H1 (cell line): ENCODE results near the gene SEMA4D. TPM values are rescaled to one million over a fixed set of nuclear protein-coding genes. Genes with fewer than 3 reads are reported as not detected.

Source experiments
- CEBPB ChIP-seq: IDR thresholded peaks from 2 replicates; pipeline ENCODE4 v1.6.1; 2012; ENCODE audit warnings: low read depth, low read length
- CHD7 ChIP-seq: fragments of 300-600 bp; sonication (generic); IDR thresholded peaks from 2 replicates; pipeline ENCODE4 v1.7.1; 2012; ENCODE audit warnings: low read length, moderate library complexity, mild to moderate bottlenecking, inconsistent platforms; ENCODE audit not compliant: insufficient replicate concordance
- CTCF ChIP-seq, 3 experiments: IDR thresholded peaks; 1 replicate in 2 of 3; 2 replicates in 1 of 3; pipeline versions ENCODE4 v1.5.1 to v1.6.1; 2011; ENCODE audit warnings: low read length in 3 of 3, mild to moderate bottlenecking in 3 of 3, inconsistent platforms in 2 of 3, low read depth in 1 of 3, moderate library complexity in 1 of 3; ENCODE audit not compliant: insufficient read depth in 1 of 3; ENCODE audit errors: control extremely low read depth in 1 of 3
- FOSL1 ChIP-seq: IDR thresholded peaks from 2 replicates; pipeline ENCODE4 v1.6.1; 2011; ENCODE audit warnings: mild to moderate bottlenecking, low read depth, low read length, moderate library complexity; ENCODE audit not compliant: insufficient read depth
- GTF2F1 ChIP-seq: IDR thresholded peaks from 2 replicates; pipeline ENCODE4 v1.6.1; 2012; ENCODE audit warnings: low read depth, low read length, improper control_type of control experiment, borderline replicate concordance
- HDAC2 ChIP-seq, 2 experiments: fragments of 300-600 bp in 1 of 2; sonication (generic) in 1 of 2; IDR thresholded peaks; 2 replicates each; pipeline ENCODE4 v1.6.1; 2011 to 2012; ENCODE audit warnings: low read depth in 2 of 2, low read length in 2 of 2, mild to moderate bottlenecking in 2 of 2, moderate library complexity in 2 of 2, borderline replicate concordance in 1 of 2, inconsistent platforms in 1 of 2
- NANOG ChIP-seq: IDR thresholded peaks from 2 replicates; pipeline ENCODE4 v1.6.1; 2011; ENCODE audit warnings: low read length, low read depth, mild to moderate bottlenecking, inconsistent platforms; ENCODE audit not compliant: insufficient read depth, poor library complexity, severe bottlenecking
- NRF1 ChIP-seq: IDR thresholded peaks from 2 replicates; pipeline ENCODE4 v1.6.1; 2011; ENCODE audit warnings: mild to moderate bottlenecking, low read depth, low read length, improper control_type of control experiment
- SIRT6 ChIP-seq: IDR thresholded peaks from one replicate; pipeline ENCODE4 v1.7.1; 2012; ENCODE audit warnings: low read length, inconsistent platforms
- polyA plus RNA-seq, 7 experiments: library from polyadenylated mRNA; depleted of rRNA in 3 of 7; stranded (reverse) in 5 of 7; unstranded in 2 of 7; fragments of >200 nt in 5 of 7; fragments of 200-250 nt in 2 of 7; gene quantifications; 1 replicate in 5 of 7; 2 replicates in 1 of 7; 4 replicates in 1 of 7; pipeline versions ENCODE4 v1.2.1 to v1.2.3, GENCODE V29; 2011 to 2013; ENCODE audit warnings: missing spikeins in 2 of 7, mixed read lengths in 2 of 7
- total RNA-seq: library from RNA; stranded (reverse); fragmentation: NEBNext Ultra II Directional; extraction: Animal tissue kit (Norgen Biotek cat#: 25700); gene quantifications from 2 replicates; pipeline ENCODE4 v1.2.1, GENCODE V29; 2021

SEMA4D gene
- total and polyA plus RNA-seq, 2 of the 8 experiments (the other 6 are each of a cell fraction or from before 2014, with no cell fraction given), result 21.0 to 70.4 TPM

DNA sequence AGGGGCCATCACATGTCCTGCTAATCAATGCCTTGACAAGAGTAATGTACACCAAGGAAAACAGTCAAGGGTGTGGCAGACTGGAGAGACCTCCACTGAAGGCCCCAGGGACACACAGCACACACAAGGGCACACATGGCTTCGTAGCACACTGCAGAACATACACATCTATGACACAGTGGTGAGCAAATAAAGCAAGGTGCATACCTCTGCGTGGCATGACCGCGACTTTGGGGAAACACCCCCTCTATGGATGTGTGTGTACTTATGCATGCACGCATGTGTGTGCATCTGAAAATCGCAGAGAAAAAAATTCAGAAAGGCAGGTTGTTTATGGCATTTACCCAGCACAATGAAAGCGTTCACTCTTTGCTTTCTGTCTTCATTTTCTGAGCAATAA, 20.5 kb downstream of the SEMA4D start (continued):
- no peak for TF ChIP-seq CHD7
- TF ChIP-seq SIRT6, result no peak
- TF ChIP-seq HDAC2 (IDR thresholded peaks at IDR 0.05; ENCODE audit: borderline replicate concordance in 1 of 2, low read depth in 2 of 2, low read length in 2 of 2), result no peak
- TF ChIP-seq FOSL1, result no peak
- no peak for TF ChIP-seq NRF1
- TF ChIP-seq NANOG, result no peak
- no peak for TF ChIP-seq CEBPB
- no peak for TF ChIP-seq CTCF (IDR thresholded peaks at IDR 0.05; ENCODE audit: control extremely low read depth in 1 of 3, insufficient read depth in 1 of 3, low read depth in 1 of 3, low read length in 3 of 3)
- TF ChIP-seq GTF2F1, result no peak
